Measurements from ENCODE around the gene CPSF4L.
"Not testable (repeated sequence)": the region's sequence is repeated elsewhere in the genome, so short reads cannot be mapped to it uniquely, and the experiment has no call there.

CPSF4L gene

GRCh38 chr17:73266796-73267195 is 5.1 kb upstream of the CPSF4L start:
- no peak for DNase-seq

GRCh38 chr17:73265646-73266640 is 4.3 kb upstream of the CPSF4L start:
- no peak for DNase-seq

- DNase-seq: not testable (repeated sequence)
Measured at GRCh38 chr17:73264448-73264847, 2.8 kb upstream of the CPSF4L start.

GRCh38 chr17:73262676-73263642 is 1.3 kb upstream of the CPSF4L start:
- DNase-seq: no peak

- no peak for DNase-seq
Measured at GRCh38 chr17:73261952-73262675, 434 bp upstream of the CPSF4L start.

- DNase-seq: no peak
Measured at GRCh38 chr17:73257516-73257915, 4.2 kb downstream of the CPSF4L start.

GRCh38 chr17:73256220-73256619 is 5.5 kb downstream of the CPSF4L start:
- no peak for DNase-seq

GRCh38 chr17:73255671-73256181 is 6.0 kb downstream of the CPSF4L start:
- peak; percentile 30 for DNase-seq

GRCh38 chr17:73251871-73252270 is 9.8 kb downstream of the CPSF4L start:
- DNase-seq: no peak

GRCh38 chr17:73250851-73251640 is 10.6 kb downstream of the CPSF4L start:
- no peak for DNase-seq

- no peak for DNase-seq
Measured at GRCh38 chr17:73249700-73250099, 12.0 kb downstream of the CPSF4L start.

- DNase-seq: no peak
Measured at GRCh38 chr17:73248532-73248931, 13.1 kb downstream of the CPSF4L start.

- DNase-seq: no peak
Measured at GRCh38 chr17:73247726-73248125, 14.0 kb downstream of the CPSF4L start.

GRCh38 chr17:73240561-73240960 is 21.1 kb downstream of the CPSF4L start:
- no peak for DNase-seq

- no peak for DNase-seq
Measured at GRCh38 chr17:73237714-73238113, 24.0 kb downstream of the CPSF4L start.

GRCh38 chr17:73234736-73235135 is 26.9 kb downstream of the CPSF4L start:
- no peak for DNase-seq

GRCh38 chr17:73232587-73233373 is 28.9 kb downstream of the CPSF4L start:
- no peak for DNase-seq

- peak; percentile 95 for DNase-seq
Measured at GRCh38 chr17:73231841-73232586, 29.7 kb downstream of the CPSF4L start.

GRCh38 chr17:73231395-73231794 is 30.3 kb downstream of the CPSF4L start:
- DNase-seq: no peak

- no peak for DNase-seq
Measured at GRCh38 chr17:73230088-73230487, 31.6 kb downstream of the CPSF4L start.
